ENCODE measurements around the gene ATF5.

DNA sequence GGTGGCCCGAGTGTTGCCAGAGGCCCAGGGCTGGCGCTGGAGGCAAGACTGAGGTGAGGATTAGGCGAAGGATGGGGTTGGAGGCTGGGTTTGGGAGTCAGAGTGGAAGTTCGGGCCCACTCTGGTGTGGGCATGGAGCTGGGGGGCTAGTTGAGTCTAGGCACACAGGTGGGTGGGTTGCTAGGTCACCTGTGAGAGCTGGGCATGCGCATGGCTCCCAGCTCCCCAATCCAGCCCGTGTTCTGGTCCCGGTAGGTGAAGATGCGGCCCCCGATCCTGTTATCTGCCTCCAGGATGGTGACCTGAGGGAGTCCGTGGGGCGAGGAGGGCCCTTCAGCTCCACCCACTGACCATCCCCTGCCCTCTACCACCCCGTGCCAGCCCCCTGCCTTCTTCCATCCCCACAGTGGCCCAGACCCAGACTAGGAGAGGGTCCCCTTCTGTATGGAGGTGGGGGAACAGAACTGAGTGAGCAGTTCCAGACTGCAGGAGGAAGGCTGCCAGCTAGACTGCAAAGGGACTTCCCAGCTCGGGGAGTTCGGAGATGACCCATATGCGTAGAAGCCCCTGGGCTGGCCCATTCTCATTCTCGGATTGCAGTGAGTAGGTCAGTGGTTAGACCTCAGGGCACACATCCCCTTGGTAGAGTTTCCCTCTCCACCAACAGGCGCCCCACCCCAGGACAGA, 34.0 kb upstream of the ATF5 start:
- TF ChIP-seq, protein P1, sequence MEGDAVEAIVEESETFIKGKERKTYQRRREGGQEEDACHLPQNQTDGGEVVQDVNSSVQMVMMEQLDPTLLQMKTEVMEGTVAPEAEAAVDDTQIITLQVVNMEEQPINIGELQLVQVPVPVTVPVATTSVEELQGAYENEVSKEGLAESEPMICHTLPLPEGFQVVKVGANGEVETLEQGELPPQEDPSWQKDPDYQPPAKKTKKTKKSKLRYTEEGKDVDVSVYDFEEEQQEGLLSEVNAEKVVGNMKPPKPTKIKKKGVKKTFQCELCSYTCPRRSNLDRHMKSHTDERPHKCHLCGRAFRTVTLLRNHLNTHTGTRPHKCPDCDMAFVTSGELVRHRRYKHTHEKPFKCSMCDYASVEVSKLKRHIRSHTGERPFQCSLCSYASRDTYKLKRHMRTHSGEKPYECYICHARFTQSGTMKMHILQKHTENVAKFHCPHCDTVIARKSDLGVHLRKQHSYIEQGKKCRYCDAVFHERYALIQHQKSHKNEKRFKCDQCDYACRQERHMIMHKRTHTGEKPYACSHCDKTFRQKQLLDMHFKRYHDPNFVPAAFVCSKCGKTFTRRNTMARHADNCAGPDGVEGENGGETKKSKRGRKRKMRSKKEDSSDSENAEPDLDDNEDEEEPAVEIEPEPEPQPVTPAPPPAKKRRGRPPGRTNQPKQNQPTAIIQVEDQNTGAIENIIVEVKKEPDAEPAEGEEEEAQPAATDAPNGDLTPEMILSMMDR (IDR thresholded peaks at IDR 0.05): no peak
- no peak for TF ChIP-seq ZFX (IDR thresholded peaks at IDR 0.05; ENCODE audit: borderline replicate concordance)
